HG03064 (cell line): Measurements from ENCODE around the gene MNT.
"Not testable (repeated sequence)": the region's sequence is repeated elsewhere in the genome, so short reads cannot be mapped to it uniquely, and the experiment has no call there.

Experiments
- ATAC-seq: cut with Tn5 transposase; IDR thresholded peaks from one replicate; pipeline ENCODE4 v1.9.1; 2021; ENCODE audit warnings: low read depth; ENCODE audit not compliant: unreplicated experiment

Gene MNT

GRCh38 chr17:2400877-2401425 lies at the start of gene MNT:
Gene MNT, minus strand, starts transcription at chr17:2401060. Its CDS starts 348 bp downstream, at chr17:2400712.
- ATAC-seq = peak; percentile 27

GRCh38 chr17:2450016-2450650 lies 49.3 kb upstream of the MNT start:
- no peak for ATAC-seq

- no peak for ATAC-seq
These were observed 48.6 kb upstream of the MNT start for GRCh38 chr17:2449486-2449885.

GRCh38 chr17:2447479-2447878 lies 46.6 kb upstream of the MNT start:
- not testable (repeated sequence) for ATAC-seq

GRCh38 chr17:2445638-2446037 lies 44.8 kb upstream of the MNT start:
- ATAC-seq = no peak

GRCh38 chr17:2444382-2444781 lies 43.5 kb upstream of the MNT start:
- no peak for ATAC-seq

- no peak for ATAC-seq
These were observed 41.3 kb upstream of the MNT start for GRCh38 chr17:2442166-2442565.

GRCh38 chr17:2440930-2441329 lies 40.1 kb upstream of the MNT start:
- ATAC-seq = no peak

- not testable (repeated sequence) for ATAC-seq
These were observed 39.1 kb upstream of the MNT start for GRCh38 chr17:2439997-2440396.

- ATAC-seq = no peak
These were observed 38.0 kb upstream of the MNT start for GRCh38 chr17:2438823-2439222.

- no peak for ATAC-seq
These were observed 35.6 kb upstream of the MNT start for GRCh38 chr17:2436316-2436905.

- no peak for ATAC-seq
These were observed 35.0 kb upstream of the MNT start for GRCh38 chr17:2435862-2436261.

- ATAC-seq = no peak
These were observed 34.4 kb upstream of the MNT start for GRCh38 chr17:2435181-2435741.

- no peak for ATAC-seq
These were observed 32.8 kb upstream of the MNT start for GRCh38 chr17:2433696-2434095.

GRCh38 chr17:2427910-2428309 lies 27.1 kb upstream of the MNT start:
- ATAC-seq = no peak

GRCh38 chr17:2427215-2427614 lies 26.4 kb upstream of the MNT start:
- no peak for ATAC-seq

- ATAC-seq = no peak
These were observed 22.4 kb upstream of the MNT start for GRCh38 chr17:2423271-2423670.

- ATAC-seq = no peak
These were observed 20.7 kb upstream of the MNT start for GRCh38 chr17:2421315-2422147.

GRCh38 chr17:2420176-2420575 lies 19.3 kb upstream of the MNT start:
- ATAC-seq = no peak

- no peak for ATAC-seq
These were observed 18.6 kb upstream of the MNT start for GRCh38 chr17:2419486-2419885.

- no peak for ATAC-seq
These were observed 17.7 kb upstream of the MNT start for GRCh38 chr17:2418572-2418971.
